Embryonic facial prominence (tissue), 1 donor: Measurements from ENCODE around the gene TNFRSF6B.
"Not testable (repeated sequence)": the region's sequence is repeated elsewhere in the genome, so short reads cannot be mapped to it uniquely, and the experiment has no call there.

ENCODE experiments used
- DNase-seq: peaks from one replicate; pipeline ENCODE4 v3.0.0-alpha.2; 2016; ENCODE audit errors: extremely low spot score

The TNFRSF6B gene

GRCh38 chr20:63662813-63663189 is 33.7 kb upstream of the TNFRSF6B start:
- DNase-seq = no peak

GRCh38 chr20:63663332-63664066 is 33.0 kb upstream of the TNFRSF6B start:
- no peak for DNase-seq

GRCh38 chr20:63664143-63664851 is 32.2 kb upstream of the TNFRSF6B start:
- no peak for DNase-seq

GRCh38 chr20:63664861-63665594 is 31.4 kb upstream of the TNFRSF6B start:
- no peak for DNase-seq

GRCh38 chr20:63665708-63666107 is 30.7 kb upstream of the TNFRSF6B start:
- no peak for DNase-seq

GRCh38 chr20:63667858-63668257 is 28.6 kb upstream of the TNFRSF6B start:
- DNase-seq = no peak

- no peak for DNase-seq
These were observed 28.1 kb upstream of the TNFRSF6B start for GRCh38 chr20:63668351-63668750.

GRCh38 chr20:63671695-63672094 is 24.8 kb upstream of the TNFRSF6B start:
- DNase-seq = not testable (repeated sequence)

- DNase-seq = no peak
These were observed 23.8 kb upstream of the TNFRSF6B start for GRCh38 chr20:63672666-63673065.

- DNase-seq = no peak
These were observed 22.5 kb upstream of the TNFRSF6B start for GRCh38 chr20:63673951-63674350.

GRCh38 chr20:63675681-63676368 is 20.6 kb upstream of the TNFRSF6B start:
- no peak for DNase-seq

GRCh38 chr20:63678071-63678470 is 18.4 kb upstream of the TNFRSF6B start:
- no peak for DNase-seq

- no peak for DNase-seq
These were observed 17.6 kb upstream of the TNFRSF6B start for GRCh38 chr20:63678667-63679465.

GRCh38 chr20:63679799-63680305 is 16.6 kb upstream of the TNFRSF6B start:
- DNase-seq = no peak

GRCh38 chr20:63680427-63680826 is 16.0 kb upstream of the TNFRSF6B start:
- DNase-seq = no peak

- no peak for DNase-seq
These were observed 15.4 kb upstream of the TNFRSF6B start for GRCh38 chr20:63680857-63681608.

- DNase-seq = no peak
These were observed 14.8 kb upstream of the TNFRSF6B start for GRCh38 chr20:63681609-63682142.

- no peak for DNase-seq
These were observed 13.9 kb upstream of the TNFRSF6B start for GRCh38 chr20:63682384-63683139.
